Stimulated activated CD8-positive, alpha-beta memory T cell treated with anti-CD3 and anti-CD28 coated beads, Interleukin-12 subunit alpha, Interleukin-12 subunit beta, amount 100 ng/mL, for 1 hour (primary cell): ENCODE data around the gene TMSB4X.

Experiments
- DNase-seq: peaks from one replicate; pipeline ENCODE4 v3.0.0-alpha.2; 2020; ENCODE audit warnings: low read depth

TMSB4X gene

DNA sequence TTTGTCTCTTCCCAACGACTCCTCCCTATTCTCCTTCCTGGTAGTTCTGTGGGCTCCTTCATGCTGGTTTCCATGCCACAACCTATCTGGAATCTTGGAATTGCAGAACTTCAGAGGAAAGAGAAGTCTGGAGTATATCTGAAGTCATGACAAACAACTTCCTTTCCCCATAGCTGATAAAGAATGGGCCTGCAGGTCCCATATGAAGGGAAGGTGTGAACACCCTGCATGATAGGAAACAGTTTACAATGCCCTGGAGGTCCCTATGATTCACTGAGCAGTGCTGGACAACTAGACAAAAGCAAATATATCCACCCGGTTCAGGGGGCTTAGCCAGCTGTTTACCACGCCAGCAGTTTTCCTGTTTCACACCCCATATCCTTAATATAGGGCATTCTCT, 50.1 kb downstream of the TMSB4X start:
- DNase-seq = no peak
